Esophagus muscularis mucosa (tissue), 4 donors: Measurements from ENCODE around the gene ABCA9.

Source experiments
- EP300 ChIP-seq: sonication (generic); formaldehyde crosslinking; IDR thresholded peaks from one replicate; pipeline ENCODE4 v1.6.1; 2017; ENCODE audit warnings: antibody characterized with exemption
- POLR2A ChIP-seq: fragments of 450-650 bp; IDR thresholded peaks from one replicate; pipeline ENCODE4 v1.6.1; 2017; ENCODE audit warnings: antibody characterized with exemption, moderate library complexity, mild to moderate bottlenecking, low read depth
- POLR2AphosphoS5 ChIP-seq, 2 donors: sonication (generic); formaldehyde crosslinking; IDR thresholded peaks; one replicate each; pipeline ENCODE4 v1.6.1; 2017; ENCODE audit warnings: antibody characterized with exemption in 2 of 2
- TF ChIP-seq, protein P1 (sequence below), 3 experiments: fragments of 200-600 bp in 2 of 3; fragments of 450-650 bp in 1 of 3; sonication (generic) in 2 of 3; IDR thresholded peaks; one replicate each; pipeline ENCODE4 v1.5.1; 2017 to 2019; ENCODE audit warnings: antibody characterized with exemption in 3 of 3, mild to moderate bottlenecking in 2 of 3, moderate library complexity in 1 of 3

DNA sequence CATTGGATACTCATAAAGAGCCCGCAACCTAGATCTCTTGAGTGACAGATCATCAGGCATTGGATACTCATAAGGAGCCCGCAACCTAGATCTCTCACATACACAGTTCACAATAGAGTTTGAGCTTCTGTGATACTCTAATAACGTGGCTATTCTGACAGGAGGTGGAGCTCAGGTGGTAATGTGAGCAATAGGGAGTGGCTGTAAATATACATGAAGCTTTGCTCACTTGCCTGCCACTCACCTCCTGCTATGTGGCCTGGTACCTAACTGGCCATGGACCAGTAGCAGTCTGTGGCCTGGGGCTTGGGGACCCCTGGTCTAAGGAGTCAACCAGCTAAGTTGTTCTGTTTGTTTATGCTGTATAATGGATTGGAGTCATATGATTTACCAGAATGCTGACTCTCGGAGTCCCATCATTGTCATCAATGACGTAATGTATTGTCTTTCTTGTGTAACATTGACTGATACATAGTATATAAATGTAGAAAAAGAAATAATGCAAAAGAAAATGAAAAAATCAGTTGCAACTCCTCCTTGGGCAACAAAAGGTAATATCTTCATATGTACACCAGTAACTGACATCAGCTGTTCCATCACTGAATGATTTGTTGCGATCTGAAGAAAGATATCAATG lies 17.5 kb downstream of the ABCA9 start:
- TF ChIP-seq EP300, result no peak
- no peak for TF ChIP-seq POLR2AphosphoS5 (IDR thresholded peaks at IDR 0.05)
- no peak for TF ChIP-seq POLR2A
- TF ChIP-seq, protein P1, sequence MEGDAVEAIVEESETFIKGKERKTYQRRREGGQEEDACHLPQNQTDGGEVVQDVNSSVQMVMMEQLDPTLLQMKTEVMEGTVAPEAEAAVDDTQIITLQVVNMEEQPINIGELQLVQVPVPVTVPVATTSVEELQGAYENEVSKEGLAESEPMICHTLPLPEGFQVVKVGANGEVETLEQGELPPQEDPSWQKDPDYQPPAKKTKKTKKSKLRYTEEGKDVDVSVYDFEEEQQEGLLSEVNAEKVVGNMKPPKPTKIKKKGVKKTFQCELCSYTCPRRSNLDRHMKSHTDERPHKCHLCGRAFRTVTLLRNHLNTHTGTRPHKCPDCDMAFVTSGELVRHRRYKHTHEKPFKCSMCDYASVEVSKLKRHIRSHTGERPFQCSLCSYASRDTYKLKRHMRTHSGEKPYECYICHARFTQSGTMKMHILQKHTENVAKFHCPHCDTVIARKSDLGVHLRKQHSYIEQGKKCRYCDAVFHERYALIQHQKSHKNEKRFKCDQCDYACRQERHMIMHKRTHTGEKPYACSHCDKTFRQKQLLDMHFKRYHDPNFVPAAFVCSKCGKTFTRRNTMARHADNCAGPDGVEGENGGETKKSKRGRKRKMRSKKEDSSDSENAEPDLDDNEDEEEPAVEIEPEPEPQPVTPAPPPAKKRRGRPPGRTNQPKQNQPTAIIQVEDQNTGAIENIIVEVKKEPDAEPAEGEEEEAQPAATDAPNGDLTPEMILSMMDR (IDR thresholded peaks at IDR 0.05), result no peak
